Neural cell (in vitro differentiated cells): ENCODE measurements around the gene TTC23.

Experiments used
- TF ChIP-seq, protein P1 (sequence below): fragments of 450-650 bp; IDR thresholded peaks from 2 replicates; pipeline ENCODE4 v1.5.1; 2014; ENCODE audit warnings: antibody characterized with exemption, mild to moderate bottlenecking, moderate library complexity; ENCODE audit not compliant: poor library complexity, severe bottlenecking
- TF ChIP-seq, protein P2 (sequence below): IDR thresholded peaks from 2 replicates; pipeline ENCODE4 v1.6.1; 2012; ENCODE audit warnings: borderline replicate concordance

DNA sequence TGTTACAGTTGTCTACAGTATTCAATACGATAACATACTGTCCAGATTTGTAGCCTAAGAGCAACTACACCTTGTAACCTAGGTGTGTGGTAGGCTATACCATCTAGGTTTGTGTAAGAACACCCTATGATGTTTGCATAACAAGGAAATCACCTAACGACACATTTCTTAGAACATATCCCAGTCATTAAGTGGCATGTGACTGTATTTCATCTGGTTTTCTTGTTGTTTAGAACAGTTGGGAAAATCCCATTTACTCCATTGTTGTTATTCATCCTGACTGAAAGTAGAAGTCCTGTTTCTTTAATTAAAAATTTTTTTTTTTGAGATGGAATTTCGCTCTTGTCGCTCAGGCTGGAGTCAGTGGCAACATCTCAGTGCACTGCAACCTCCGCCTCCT is 33.2 kb upstream of the TTC23 start:
- TF ChIP-seq, protein P1, sequence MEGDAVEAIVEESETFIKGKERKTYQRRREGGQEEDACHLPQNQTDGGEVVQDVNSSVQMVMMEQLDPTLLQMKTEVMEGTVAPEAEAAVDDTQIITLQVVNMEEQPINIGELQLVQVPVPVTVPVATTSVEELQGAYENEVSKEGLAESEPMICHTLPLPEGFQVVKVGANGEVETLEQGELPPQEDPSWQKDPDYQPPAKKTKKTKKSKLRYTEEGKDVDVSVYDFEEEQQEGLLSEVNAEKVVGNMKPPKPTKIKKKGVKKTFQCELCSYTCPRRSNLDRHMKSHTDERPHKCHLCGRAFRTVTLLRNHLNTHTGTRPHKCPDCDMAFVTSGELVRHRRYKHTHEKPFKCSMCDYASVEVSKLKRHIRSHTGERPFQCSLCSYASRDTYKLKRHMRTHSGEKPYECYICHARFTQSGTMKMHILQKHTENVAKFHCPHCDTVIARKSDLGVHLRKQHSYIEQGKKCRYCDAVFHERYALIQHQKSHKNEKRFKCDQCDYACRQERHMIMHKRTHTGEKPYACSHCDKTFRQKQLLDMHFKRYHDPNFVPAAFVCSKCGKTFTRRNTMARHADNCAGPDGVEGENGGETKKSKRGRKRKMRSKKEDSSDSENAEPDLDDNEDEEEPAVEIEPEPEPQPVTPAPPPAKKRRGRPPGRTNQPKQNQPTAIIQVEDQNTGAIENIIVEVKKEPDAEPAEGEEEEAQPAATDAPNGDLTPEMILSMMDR, result no peak
- TF ChIP-seq, protein P2, sequence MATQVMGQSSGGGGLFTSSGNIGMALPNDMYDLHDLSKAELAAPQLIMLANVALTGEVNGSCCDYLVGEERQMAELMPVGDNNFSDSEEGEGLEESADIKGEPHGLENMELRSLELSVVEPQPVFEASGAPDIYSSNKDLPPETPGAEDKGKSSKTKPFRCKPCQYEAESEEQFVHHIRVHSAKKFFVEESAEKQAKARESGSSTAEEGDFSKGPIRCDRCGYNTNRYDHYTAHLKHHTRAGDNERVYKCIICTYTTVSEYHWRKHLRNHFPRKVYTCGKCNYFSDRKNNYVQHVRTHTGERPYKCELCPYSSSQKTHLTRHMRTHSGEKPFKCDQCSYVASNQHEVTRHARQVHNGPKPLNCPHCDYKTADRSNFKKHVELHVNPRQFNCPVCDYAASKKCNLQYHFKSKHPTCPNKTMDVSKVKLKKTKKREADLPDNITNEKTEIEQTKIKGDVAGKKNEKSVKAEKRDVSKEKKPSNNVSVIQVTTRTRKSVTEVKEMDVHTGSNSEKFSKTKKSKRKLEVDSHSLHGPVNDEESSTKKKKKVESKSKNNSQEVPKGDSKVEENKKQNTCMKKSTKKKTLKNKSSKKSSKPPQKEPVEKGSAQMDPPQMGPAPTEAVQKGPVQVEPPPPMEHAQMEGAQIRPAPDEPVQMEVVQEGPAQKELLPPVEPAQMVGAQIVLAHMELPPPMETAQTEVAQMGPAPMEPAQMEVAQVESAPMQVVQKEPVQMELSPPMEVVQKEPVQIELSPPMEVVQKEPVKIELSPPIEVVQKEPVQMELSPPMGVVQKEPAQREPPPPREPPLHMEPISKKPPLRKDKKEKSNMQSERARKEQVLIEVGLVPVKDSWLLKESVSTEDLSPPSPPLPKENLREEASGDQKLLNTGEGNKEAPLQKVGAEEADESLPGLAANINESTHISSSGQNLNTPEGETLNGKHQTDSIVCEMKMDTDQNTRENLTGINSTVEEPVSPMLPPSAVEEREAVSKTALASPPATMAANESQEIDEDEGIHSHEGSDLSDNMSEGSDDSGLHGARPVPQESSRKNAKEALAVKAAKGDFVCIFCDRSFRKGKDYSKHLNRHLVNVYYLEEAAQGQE, result no peak
